GM19099 (cell line): ENCODE results near the gene IMMP2L.

Experiments
- POLR2A ChIP-seq: IDR thresholded peaks from 3 replicates; pipeline ENCODE4 v1.6.1; 2011; ENCODE audit warnings: low read depth; ENCODE audit not compliant: insufficient read length; ENCODE audit errors: extremely low read depth

Gene IMMP2L

GRCh38 chr7:111196655-111197054 is 365.6 kb downstream of the IMMP2L start:
- no peak for TF ChIP-seq POLR2A

GRCh38 chr7:111192614-111193413 is 369.5 kb downstream of the IMMP2L start:
- TF ChIP-seq POLR2A = no peak

- TF ChIP-seq POLR2A = no peak
Observed at GRCh38 chr7:111190804-111191203, 371.5 kb downstream of the IMMP2L start.

GRCh38 chr7:111184987-111185386 is 377.3 kb downstream of the IMMP2L start:
- TF ChIP-seq POLR2A = no peak

- no peak for TF ChIP-seq POLR2A
Observed at GRCh38 chr7:111183321-111183720, 379.0 kb downstream of the IMMP2L start.

- no peak for TF ChIP-seq POLR2A
Observed at GRCh38 chr7:111180338-111180737, 382.0 kb downstream of the IMMP2L start.

- no peak for TF ChIP-seq POLR2A
Observed at GRCh38 chr7:111175908-111176441, 386.3 kb downstream of the IMMP2L start.

- TF ChIP-seq POLR2A = no peak
Observed at GRCh38 chr7:111174510-111174909, 387.8 kb downstream of the IMMP2L start.

GRCh38 chr7:111173990-111174389 is 388.3 kb downstream of the IMMP2L start:
- TF ChIP-seq POLR2A = no peak

- TF ChIP-seq POLR2A = no peak
Observed at GRCh38 chr7:111173528-111173927, 388.8 kb downstream of the IMMP2L start.

GRCh38 chr7:111172564-111173257 is 389.6 kb downstream of the IMMP2L start:
- TF ChIP-seq POLR2A = no peak

GRCh38 chr7:111168182-111168581 is 394.1 kb downstream of the IMMP2L start:
- no peak for TF ChIP-seq POLR2A

GRCh38 chr7:111164442-111164841 is 397.9 kb downstream of the IMMP2L start:
- TF ChIP-seq POLR2A = no peak

- no peak for TF ChIP-seq POLR2A
Observed at GRCh38 chr7:111162692-111163091, 399.6 kb downstream of the IMMP2L start.

GRCh38 chr7:111160297-111160696 is 402.0 kb downstream of the IMMP2L start:
- no peak for TF ChIP-seq POLR2A

- no peak for TF ChIP-seq POLR2A
Observed at GRCh38 chr7:111159426-111159825, 402.9 kb downstream of the IMMP2L start.
